D721Med (cell line): ENCODE measurements around the gene CXCL8.

Experiments
- DNase-seq: peaks from one replicate; pipeline ENCODE4 v3.0.0; 2011; ENCODE audit warnings: low spot score; ENCODE audit not compliant: insufficient read length
- FAIRE-seq: peaks from 2 replicates; lab custom pipeline; 2011; peaks lifted over from hg19 to GRCh38; lab: Jason Lieb, UNC
- CTCF ChIP-seq: IDR thresholded peaks from 2 replicates; pipeline ENCODE4 v1.5.1; 2012; ENCODE audit warnings: mild to moderate bottlenecking, control low read depth; ENCODE audit not compliant: insufficient read depth; ENCODE audit errors: missing control alignments

CXCL8 gene

GRCh38 chr4:73732759-73733431, 7.5 kb upstream of the CXCL8 start:
- DNase-seq (no peak), FAIRE-seq (no peak)
- TF ChIP-seq CTCF, result no peak

DNA sequence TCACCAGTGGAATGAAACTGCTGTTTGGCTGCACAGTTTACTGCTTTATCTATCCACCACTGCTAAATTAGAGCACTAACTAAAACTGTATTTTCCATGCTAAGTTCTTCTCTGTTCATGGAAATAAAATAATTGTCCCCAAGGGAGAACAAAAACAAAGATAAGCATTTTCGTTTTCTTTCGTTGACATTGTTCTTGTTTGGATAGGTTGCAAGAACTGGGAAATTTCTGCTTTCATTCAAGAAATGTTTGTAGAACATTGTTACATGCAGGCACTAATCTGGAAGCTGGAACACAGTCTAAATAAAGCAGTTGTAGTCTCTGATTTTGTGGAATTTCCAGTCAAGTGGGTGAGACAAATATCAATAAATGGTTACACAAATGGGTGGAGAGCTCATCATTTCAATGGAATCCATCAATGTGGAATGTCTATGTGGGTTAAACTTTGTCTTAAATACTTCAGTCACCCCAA, 5.8 kb upstream of the CXCL8 start:
- TF ChIP-seq CTCF, result no peak
- DNase-seq (no peak), FAIRE-seq (no peak)

GRCh38 chr4:73735231-73735630, 5.1 kb upstream of the CXCL8 start:
- no peak for DNase-seq
- no peak for TF ChIP-seq CTCF

DNA sequence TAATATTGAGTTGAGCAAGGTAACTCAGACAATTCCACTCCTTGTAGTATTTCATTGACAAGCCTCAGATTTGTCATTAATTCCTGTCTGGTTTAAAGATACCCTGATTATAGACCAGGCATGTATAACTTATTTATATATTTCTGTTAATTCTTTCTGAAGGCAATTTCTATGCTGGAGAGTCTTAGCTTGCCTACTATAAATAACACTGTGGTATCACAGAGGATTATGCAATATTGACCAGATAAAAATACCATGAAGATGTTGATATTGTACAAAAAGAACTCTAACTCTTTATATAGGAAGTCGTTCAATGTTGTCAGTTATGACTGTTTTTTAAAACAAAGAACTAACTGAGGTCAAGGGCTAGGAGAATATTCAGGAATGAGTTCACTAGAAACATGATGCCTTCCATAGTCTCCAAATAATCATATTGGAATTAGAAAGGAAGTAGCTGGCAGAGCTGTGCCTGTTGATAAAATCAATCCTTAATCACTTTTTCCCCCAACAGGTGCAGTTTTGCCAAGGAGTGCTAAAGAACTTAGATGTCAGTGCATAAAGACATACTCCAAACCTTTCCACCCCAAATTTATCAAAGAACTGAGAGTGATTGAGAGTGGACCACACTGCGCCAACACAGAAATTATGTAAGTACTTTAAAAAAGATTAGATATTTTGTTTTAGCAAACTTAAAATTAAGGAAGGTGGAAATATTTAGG, 821 bp downstream of the CXCL8 start:
- DNase-seq (no peak), FAIRE-seq (no peak)

More at GRCh38 chr4:73735231-73735630, 5.1 kb upstream of the CXCL8 start:
- no peak for FAIRE-seq

GRCh38 chr4:73741750-73742489, 1.6 kb downstream of the CXCL8 start:
- DNase-seq (no peak), FAIRE-seq (no peak)
- TF ChIP-seq CTCF, result no peak

More for the DNA sequence above, 821 bp downstream of the CXCL8 start:
- no peak for TF ChIP-seq CTCF

- FAIRE-seq (no peak), DNase-seq (no peak)
- TF ChIP-seq CTCF, result no peak
Measured at GRCh38 chr4:73742490-73743160, 2.3 kb downstream of the CXCL8 start.
